ENCODE measurements around the gene ECEL1. TPM values are rescaled to one million over a fixed set of nuclear protein-coding genes. Genes with fewer than 3 reads are reported as not detected.

ECEL1 gene
- total and polyA plus RNA-seq, 2 experiments from 2014 or later = 6.7 to 17.5 TPM

- TF ChIP-seq REST (IDR thresholded peaks at IDR 0.05; ENCODE audit: unreplicated experiment) (no peak), CTCF (conservative IDR thresholded peaks at IDR 0.05; ENCODE audit: low read depth in 2 of 2) (no peak), NANOG (IDR thresholded peaks at IDR 0.05; ENCODE audit: borderline replicate concordance) (no peak), ZNF331 (CRISPR knock-in tag; IDR thresholded peaks at IDR 0.05; ENCODE audit: low read depth) (no peak), ZNF114 (CRISPR knock-in tag; IDR thresholded peaks at IDR 0.05) (no peak)
These were observed 863 bp downstream of the ECEL1 start (continued) for GRCh38 chr2:232486558-232487384.

GRCh38 chr2:232485757-232486557 is 1.7 kb downstream of the ECEL1 start:
- H3K9me2 ChIP-seq (ENCODE audit: insufficient read depth) = no peaks in the 10 kb centered on the region
- H3K27ac Mint-ChIP-seq = no peak overlapping the region
- H3K79me2 ChIP-seq (replicated peaks; ENCODE audit: insufficient read depth) = no peaks in the 10 kb centered on the region
- H3K27ac ChIP-seq (ENCODE audit: low read depth) = no peak overlapping the region
- no peaks in the 10 kb centered on the region for H4K20me1 ChIP-seq (replicated peaks; ENCODE audit: insufficient read depth)
- ATAC-seq (peak; percentile 10), DNase-seq (ENCODE audit: low spot score) (peak; percentile 55)
- peaks cover 67% of the 10 kb centered on the region for H3K27me3 ChIP-seq (ENCODE audit: insufficient read depth)
- H3K4me1 ChIP-seq (ENCODE audit: insufficient read depth) = peaks cover 19% of the 10 kb centered on the region
- peaks cover 25% of the 10 kb centered on the region for H3K4me1 Mint-ChIP-seq
- H3K27me3 Mint-ChIP-seq (ENCODE audit: insufficient read depth, low read depth, poor library complexity) = peaks cover 66% of the 10 kb centered on the region
- 0 out of 2 replicates have a peak, but pooled peaks cover 5% of the 10 kb centered on the region for H3F3A ChIP-seq (replicated peaks; ENCODE audit: low read depth)
- peak overlapping the region; percentile 85 for H3K4me2 ChIP-seq
- TF ChIP-seq POLR2AphosphoS5 (IDR thresholded peaks at IDR 0.05; ENCODE audit: low read depth) (0 out of 2 replicates have a peak, but pooled peaks have one; percentile 10), CREB1 (CRISPR knock-in tag; IDR thresholded peaks at IDR 0.05; ENCODE audit: low read depth) (peak; percentile 53), EZH2 (IDR thresholded peaks at IDR 0.05; ENCODE audit: low read depth, unreplicated experiment) (peak; percentile 73), ZNF331 (CRISPR knock-in tag; IDR thresholded peaks at IDR 0.05; ENCODE audit: low read depth) (no peak), JUNB (IDR thresholded peaks at IDR 0.05; ENCODE audit: unreplicated experiment) (no peak)
- peak overlapping the region; percentile 68 for H3K4me3 Mint-ChIP-seq
- peak overlapping the region; percentile 81 for H2AFZ ChIP-seq
- H3K36me3 Mint-ChIP-seq (ENCODE audit: low read depth) = no peaks in the 10 kb centered on the region; the same call in 2 of the 3 replicates
- no peaks in the 10 kb centered on the region for H3K9me3 Mint-ChIP-seq
- H3K36me3 ChIP-seq (ENCODE audit: insufficient read depth) = no peaks in the 10 kb centered on the region
- peak overlapping the region; percentile 62 for H3K4me3 ChIP-seq
